Activated naive CD8-positive, alpha-beta T cell treated with anti-CD3 and anti-CD28 coated beads for 36 hours (primary cell): Measurements from ENCODE around the gene SGCG. TPM values are rescaled to one million over a fixed set of nuclear protein-coding genes. Genes with fewer than 3 reads are reported as not detected.
"Not testable (repeated sequence)": the region's sequence is repeated elsewhere in the genome, so short reads cannot be mapped to it uniquely, and the experiment has no call there.

Source experiments
- DNase-seq: peaks from one replicate; pipeline ENCODE4 v3.0.0; 2021
- H3K27ac Mint-ChIP-seq: one replicate; pipeline ENCODE4 v1.8.0; 2022; ENCODE audit warnings: mild to moderate bottlenecking, moderate library complexity, mixed read lengths
- H3K27me3 Mint-ChIP-seq: one replicate; pipeline ENCODE4 v1.8.0; 2022; ENCODE audit warnings: mild to moderate bottlenecking, mixed read lengths
- H3K36me3 Mint-ChIP-seq: one replicate; pipeline ENCODE4 v1.8.0; 2021; ENCODE audit warnings: mild to moderate bottlenecking, mixed read lengths
- H3K4me1 Mint-ChIP-seq: one replicate; pipeline ENCODE4 v1.8.0; 2021; ENCODE audit warnings: mixed read lengths
- H3K4me3 Mint-ChIP-seq: one replicate; pipeline ENCODE4 v1.8.0; 2022; ENCODE audit warnings: mild to moderate bottlenecking, moderate library complexity, mixed read lengths
- H3K9me3 Mint-ChIP-seq: one replicate; pipeline ENCODE4 v1.8.0; 2022; ENCODE audit warnings: mixed read lengths
- total RNA-seq, 2 experiments: library from RNA; stranded (reverse); gene quantifications; one replicate each; pipeline ENCODE4 v1.2.3, GENCODE V29; 2021

The SGCG gene
- total RNA-seq, 2 experiments from 2014 or later, result not detected

- Mint-ChIP-seq H3K4me3 (no peak overlapping the region), H3K27me3 (peaks cover 3% of the 10 kb centered on the region), H3K27ac (no peak overlapping the region), H3K4me1 (no peaks in the 10 kb centered on the region), H3K36me3 (no peaks in the 10 kb centered on the region), H3K9me3 (peaks cover 7% of the 10 kb centered on the region)
- DNase-seq, result no peak
Observed at GRCh38 chr13:23175920-23176319, 4.9 kb upstream of the SGCG start.

GRCh38 chr13:23182142-23182541 is 1.4 kb downstream of the SGCG start:
- Mint-ChIP-seq H3K9me3 (peaks cover under 1% of the 10 kb centered on the region), H3K27ac (no peak overlapping the region), H3K4me1 (no peaks in the 10 kb centered on the region), H3K36me3 (no peaks in the 10 kb centered on the region), H3K4me3 (no peak overlapping the region), H3K27me3 (peaks cover 3% of the 10 kb centered on the region)
- no peak for DNase-seq

- no peak for DNase-seq
- no peaks in the 10 kb centered on the region for H3K36me3 Mint-ChIP-seq
- no peak overlapping the region for H3K4me3 Mint-ChIP-seq
- no peak overlapping the region for H3K27ac Mint-ChIP-seq
- H3K9me3 Mint-ChIP-seq, result no peaks in the 10 kb centered on the region
- no peaks in the 10 kb centered on the region for H3K4me1 Mint-ChIP-seq
- peaks cover 3% of the 10 kb centered on the region for H3K27me3 Mint-ChIP-seq
Observed at GRCh38 chr13:23183292-23183691, 2.5 kb downstream of the SGCG start.

GRCh38 chr13:23185542-23185941 is 4.8 kb downstream of the SGCG start:
- no peak overlapping the region for H3K27ac Mint-ChIP-seq
- no peaks in the 10 kb centered on the region for H3K4me1 Mint-ChIP-seq
- H3K27me3 Mint-ChIP-seq, result peaks cover 3% of the 10 kb centered on the region

DNA sequence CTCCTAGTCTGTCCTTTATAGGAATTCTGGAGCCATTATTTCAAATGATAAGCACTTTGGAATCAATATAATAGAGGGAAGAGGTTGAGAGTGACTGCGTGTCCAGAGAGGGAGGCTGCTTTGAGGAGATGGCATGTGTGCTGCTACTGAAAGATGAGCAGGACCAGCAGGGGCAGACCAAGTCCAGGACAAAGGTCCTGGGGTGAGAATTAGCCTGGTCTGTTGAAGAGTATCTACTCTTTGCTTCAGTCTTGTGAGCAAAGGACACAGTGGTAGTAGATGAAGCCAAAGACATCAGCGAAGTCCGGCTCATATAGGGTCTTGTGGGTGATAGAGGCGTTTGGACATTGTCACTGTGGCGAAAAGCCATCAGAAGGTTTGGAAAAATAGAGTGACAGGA is 21.1 kb downstream of the SGCG start:
- DNase-seq, result no peak
- H3K4me1 Mint-ChIP-seq, result no peaks in the 10 kb centered on the region
- peaks cover 2% of the 10 kb centered on the region for H3K9me3 Mint-ChIP-seq
- H3K36me3 Mint-ChIP-seq, result no peaks in the 10 kb centered on the region
- no peak overlapping the region for H3K4me3 Mint-ChIP-seq
- H3K27me3 Mint-ChIP-seq, result peaks cover 17% of the 10 kb centered on the region
- no peak overlapping the region for H3K27ac Mint-ChIP-seq

More at GRCh38 chr13:23185542-23185941, 4.8 kb downstream of the SGCG start:
- no peak overlapping the region for H3K4me3 Mint-ChIP-seq
- no peak for DNase-seq
- H3K9me3 Mint-ChIP-seq, result no peaks in the 10 kb centered on the region
- H3K36me3 Mint-ChIP-seq, result no peaks in the 10 kb centered on the region

DNA sequence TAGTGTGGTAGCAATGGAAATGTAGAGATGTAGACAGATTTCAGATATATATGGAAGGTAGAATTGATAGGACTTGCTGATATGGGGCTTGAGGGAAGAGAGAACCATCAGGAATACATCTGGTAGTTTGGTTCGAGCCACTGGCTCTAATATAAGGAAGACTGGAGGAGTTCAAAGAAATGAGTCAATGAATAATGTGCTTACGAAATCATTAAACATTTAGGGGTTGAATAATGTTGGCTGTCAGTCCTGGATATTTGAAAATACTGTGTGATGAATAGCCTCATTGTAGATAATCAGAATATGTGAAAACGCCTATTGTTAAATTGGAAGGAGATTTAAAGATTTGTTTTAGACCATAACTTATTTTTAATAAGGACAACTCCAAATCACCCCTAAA is 21.6 kb downstream of the SGCG start:
- Mint-ChIP-seq H3K9me3 (peaks cover 2% of the 10 kb centered on the region), H3K36me3 (no peaks in the 10 kb centered on the region), H3K27me3 (peaks cover 20% of the 10 kb centered on the region), H3K4me1 (no peaks in the 10 kb centered on the region), H3K27ac (no peak overlapping the region), H3K4me3 (no peak overlapping the region)
- no peak for DNase-seq

DNA sequence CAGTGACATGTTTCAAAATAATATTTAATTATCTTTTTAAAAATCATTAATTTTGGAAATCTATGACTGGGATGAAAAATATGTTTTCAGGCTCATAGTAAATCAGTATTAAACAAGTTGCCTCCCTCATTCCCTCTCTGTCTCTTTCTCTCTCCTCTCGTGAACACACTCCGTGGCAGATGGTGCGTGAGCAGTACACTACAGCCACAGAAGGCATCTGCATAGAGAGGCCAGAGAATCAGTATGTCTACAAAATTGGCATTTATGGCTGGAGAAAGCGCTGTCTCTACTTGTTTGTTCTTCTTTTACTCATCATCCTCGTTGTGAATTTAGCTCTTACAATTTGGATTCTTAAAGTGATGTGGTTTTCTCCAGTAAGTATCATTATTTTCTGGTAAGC is 22.7 kb downstream of the SGCG start:
- no peaks in the 10 kb centered on the region for H3K36me3 Mint-ChIP-seq
- H3K27me3 Mint-ChIP-seq, result peaks cover 22% of the 10 kb centered on the region
- H3K4me3 Mint-ChIP-seq, result no peak overlapping the region
- peaks cover 2% of the 10 kb centered on the region for H3K9me3 Mint-ChIP-seq
- DNase-seq, result no peak
- no peak overlapping the region for H3K27ac Mint-ChIP-seq
- no peaks in the 10 kb centered on the region for H3K4me1 Mint-ChIP-seq

GRCh38 chr13:23205807-23206206 is 25.0 kb downstream of the SGCG start:
- DNase-seq, result no peak

GRCh38 chr13:23212671-23213070 is 31.9 kb downstream of the SGCG start:
- Mint-ChIP-seq H3K4me3 (no peak overlapping the region), H3K36me3 (no peaks in the 10 kb centered on the region), H3K27ac (no peak overlapping the region), H3K4me1 (no peaks in the 10 kb centered on the region), H3K9me3 (peaks cover 8% of the 10 kb centered on the region), H3K27me3 (no peaks in the 10 kb centered on the region)
- DNase-seq, result no peak

More at GRCh38 chr13:23205807-23206206, 25.0 kb downstream of the SGCG start:
- H3K4me1 Mint-ChIP-seq, result no peaks in the 10 kb centered on the region
- H3K9me3 Mint-ChIP-seq, result peaks cover 2% of the 10 kb centered on the region
- H3K36me3 Mint-ChIP-seq, result no peaks in the 10 kb centered on the region
- no peak overlapping the region for H3K4me3 Mint-ChIP-seq
- no peak overlapping the region for H3K27ac Mint-ChIP-seq
- peaks cover 18% of the 10 kb centered on the region for H3K27me3 Mint-ChIP-seq

- H3K4me3 Mint-ChIP-seq, result no peak overlapping the region
- no peak for DNase-seq
- H3K9me3 Mint-ChIP-seq, result no peaks in the 10 kb centered on the region
- H3K4me1 Mint-ChIP-seq, result no peaks in the 10 kb centered on the region
- H3K27ac Mint-ChIP-seq, result no peak overlapping the region
- peaks cover 24% of the 10 kb centered on the region for H3K27me3 Mint-ChIP-seq
- H3K36me3 Mint-ChIP-seq, result no peaks in the 10 kb centered on the region
Observed at GRCh38 chr13:23231241-23231640, 50.5 kb downstream of the SGCG start.

- no peaks in the 10 kb centered on the region for H3K4me1 Mint-ChIP-seq
- DNase-seq, result no peak
- H3K4me3 Mint-ChIP-seq, result no peak overlapping the region
- H3K36me3 Mint-ChIP-seq, result no peaks in the 10 kb centered on the region
- no peak overlapping the region for H3K27ac Mint-ChIP-seq
- H3K27me3 Mint-ChIP-seq, result peaks cover 23% of the 10 kb centered on the region
- H3K9me3 Mint-ChIP-seq, result no peaks in the 10 kb centered on the region
Observed at GRCh38 chr13:23235994-23236393, 55.2 kb downstream of the SGCG start.

GRCh38 chr13:23243066-23243465 is 62.3 kb downstream of the SGCG start:
- H3K27me3 Mint-ChIP-seq, result peaks cover 10% of the 10 kb centered on the region
- no peaks in the 10 kb centered on the region for H3K36me3 Mint-ChIP-seq
- H3K4me3 Mint-ChIP-seq, result no peak overlapping the region
- no peaks in the 10 kb centered on the region for H3K9me3 Mint-ChIP-seq
- H3K27ac Mint-ChIP-seq, result no peak overlapping the region
- H3K4me1 Mint-ChIP-seq, result no peaks in the 10 kb centered on the region
- DNase-seq, result no peak

DNA sequence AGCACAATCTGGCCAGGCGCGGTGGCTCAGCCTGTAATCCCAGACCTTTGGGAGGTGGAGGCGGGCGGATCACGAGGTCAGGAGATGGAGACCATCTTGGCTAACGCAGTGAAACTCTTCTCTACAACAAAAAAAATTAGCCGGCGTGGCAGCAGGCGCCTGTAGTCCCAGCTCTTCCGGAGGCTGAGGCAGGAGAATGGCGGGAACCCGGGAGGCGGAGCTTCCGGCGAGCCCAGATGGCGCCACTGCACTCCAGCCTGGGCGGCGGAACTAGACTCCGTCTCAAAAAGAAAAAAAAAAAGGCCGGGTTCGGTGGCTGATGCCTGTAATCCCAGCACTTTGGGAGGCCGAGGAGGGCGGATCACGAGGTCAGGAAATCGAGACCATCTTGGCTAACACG is 67.6 kb downstream of the SGCG start:
- DNase-seq, H3K4me3 Mint-ChIP-seq, H3K4me1 Mint-ChIP-seq, H3K27me3 Mint-ChIP-seq, H3K9me3 Mint-ChIP-seq, H3K36me3 Mint-ChIP-seq, H3K27ac Mint-ChIP-seq: not testable (repeated sequence)

DNA sequence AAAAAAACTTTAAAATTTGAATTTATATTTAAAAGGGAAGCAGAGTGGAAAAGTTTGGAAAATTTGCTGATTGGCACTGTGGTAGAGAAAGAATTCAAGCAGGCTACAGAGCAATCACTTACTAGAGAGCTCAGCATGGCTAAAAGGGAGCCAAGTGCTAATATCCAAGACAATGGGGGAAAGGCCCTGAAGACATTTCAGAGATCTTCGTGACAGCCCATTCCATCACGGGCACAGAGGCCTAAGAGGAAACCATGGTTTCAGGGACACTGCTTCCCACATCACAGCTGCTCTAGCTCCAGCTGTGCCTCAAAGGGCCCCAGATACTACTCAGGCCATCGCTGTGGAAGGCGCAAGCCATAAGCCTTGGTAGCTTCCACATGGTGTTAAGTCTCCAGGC is 73.7 kb downstream of the SGCG start:
- Mint-ChIP-seq H3K27ac (no peak overlapping the region), H3K36me3 (no peaks in the 10 kb centered on the region), H3K4me1 (no peaks in the 10 kb centered on the region), H3K9me3 (peaks cover 8% of the 10 kb centered on the region), H3K27me3 (peaks cover 16% of the 10 kb centered on the region), H3K4me3 (no peak overlapping the region)
- DNase-seq, result no peak

DNA sequence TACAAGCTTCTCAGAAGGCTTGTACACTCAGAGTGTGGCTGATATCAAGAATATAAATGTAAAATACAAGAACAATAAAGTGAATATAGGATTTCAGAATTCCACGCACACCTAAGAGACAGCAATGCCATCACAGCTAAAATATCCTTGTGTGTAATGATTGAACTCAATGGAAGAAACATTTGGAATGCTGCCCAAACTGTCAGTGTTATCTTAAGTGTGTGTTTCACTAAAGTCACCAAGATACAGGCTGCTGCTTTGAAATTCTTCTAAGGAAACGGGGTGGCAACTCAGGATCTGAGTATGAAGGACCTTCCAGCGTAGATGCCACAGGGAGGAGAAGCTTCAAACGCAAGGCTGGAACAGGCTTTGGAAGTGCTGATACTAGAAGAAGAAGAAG is 86.8 kb downstream of the SGCG start:
- Mint-ChIP-seq H3K9me3 (no peaks in the 10 kb centered on the region), H3K27me3 (peaks cover 10% of the 10 kb centered on the region), H3K36me3 (no peaks in the 10 kb centered on the region), H3K4me3 (no peak overlapping the region), H3K4me1 (peaks cover 6% of the 10 kb centered on the region), H3K27ac (no peak overlapping the region)
- no peak for DNase-seq

DNA sequence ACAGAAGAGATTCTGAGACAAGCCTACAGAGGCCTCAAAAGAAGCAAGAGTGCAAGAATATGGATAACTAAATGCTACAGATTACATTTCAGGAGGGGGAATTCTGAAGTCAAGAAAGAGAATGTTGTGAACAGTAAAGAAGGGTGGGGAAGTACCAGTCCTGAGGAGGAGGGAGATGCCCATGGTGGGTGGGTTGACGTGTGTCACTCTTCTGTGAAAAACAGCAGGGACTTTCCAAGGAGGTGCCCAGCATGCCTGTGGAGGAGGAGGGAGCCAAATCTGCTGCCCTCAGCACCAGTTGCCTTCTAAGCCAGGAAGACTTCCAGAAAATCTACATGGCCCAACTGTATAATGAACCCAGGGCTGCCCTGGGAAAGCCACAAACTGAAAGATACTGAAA is 87.7 kb downstream of the SGCG start:
- Mint-ChIP-seq H3K27me3 (peaks cover 7% of the 10 kb centered on the region), H3K4me3 (no peak overlapping the region), H3K36me3 (no peaks in the 10 kb centered on the region), H3K4me1 (peaks cover 6% of the 10 kb centered on the region), H3K9me3 (no peaks in the 10 kb centered on the region), H3K27ac (no peak overlapping the region)
- peak; percentile 1 for DNase-seq

- Mint-ChIP-seq H3K36me3 (no peaks in the 10 kb centered on the region), H3K4me3 (no peak overlapping the region), H3K27ac (no peak overlapping the region), H3K4me1 (peaks cover 6% of the 10 kb centered on the region), H3K9me3 (no peaks in the 10 kb centered on the region), H3K27me3 (no peaks in the 10 kb centered on the region)
- DNase-seq, result no peak
Observed at GRCh38 chr13:23271331-23271730, 90.6 kb downstream of the SGCG start.
